HL-60 (cell line): Measurements from ENCODE around the gene TCEA2.

Experiments
- POLR2AphosphoS5 ChIP-seq: IDR thresholded peaks from 2 replicates; pipeline ENCODE4 v1.6.1; 2012; ENCODE audit warnings: low read depth
- TF ChIP-seq, protein P1 (sequence below): IDR thresholded peaks from one replicate; pipeline ENCODE4 v1.5.1; 2011; ENCODE audit warnings: low read length, control low read depth, inconsistent platforms; ENCODE audit not compliant: insufficient read depth

DNA sequence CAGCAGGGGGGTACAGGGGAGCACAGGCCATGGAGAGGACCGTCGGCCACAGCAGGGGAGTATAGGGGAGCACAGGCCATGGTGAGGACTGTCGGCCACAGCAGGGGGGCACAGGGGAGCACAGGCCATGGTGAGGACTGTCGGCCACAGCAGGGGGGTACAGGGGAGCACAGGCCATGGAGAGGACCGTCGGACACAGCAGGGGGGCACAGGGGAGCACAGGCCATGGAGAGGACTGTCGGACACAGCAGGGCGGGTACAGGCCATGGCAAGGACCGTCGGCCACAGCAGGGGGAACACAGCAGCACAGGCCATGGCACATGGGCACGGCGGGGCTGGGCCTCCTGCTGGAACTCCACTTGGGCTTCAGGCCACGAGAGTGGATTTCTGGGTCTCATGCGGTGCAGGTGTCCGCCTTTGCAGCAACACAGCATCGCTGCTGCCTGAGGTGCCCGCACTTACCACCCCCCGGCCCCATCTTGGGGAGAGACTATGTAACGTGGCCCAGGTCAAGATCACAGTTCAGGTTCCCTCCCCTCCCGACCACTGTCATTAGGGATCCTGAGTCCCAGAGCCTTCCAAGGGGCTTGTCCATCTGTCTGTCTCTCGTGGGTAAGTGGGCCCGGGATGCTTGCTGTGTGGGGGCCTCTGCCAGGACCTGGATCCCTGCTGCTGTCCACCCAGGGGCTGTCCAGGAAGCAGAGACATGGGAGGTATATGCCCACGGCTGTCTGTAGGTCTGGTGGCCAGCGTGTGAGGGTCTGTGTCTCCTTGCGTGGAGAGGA, 41.9 kb downstream of the TCEA2 start:
- TF ChIP-seq, protein P1, sequence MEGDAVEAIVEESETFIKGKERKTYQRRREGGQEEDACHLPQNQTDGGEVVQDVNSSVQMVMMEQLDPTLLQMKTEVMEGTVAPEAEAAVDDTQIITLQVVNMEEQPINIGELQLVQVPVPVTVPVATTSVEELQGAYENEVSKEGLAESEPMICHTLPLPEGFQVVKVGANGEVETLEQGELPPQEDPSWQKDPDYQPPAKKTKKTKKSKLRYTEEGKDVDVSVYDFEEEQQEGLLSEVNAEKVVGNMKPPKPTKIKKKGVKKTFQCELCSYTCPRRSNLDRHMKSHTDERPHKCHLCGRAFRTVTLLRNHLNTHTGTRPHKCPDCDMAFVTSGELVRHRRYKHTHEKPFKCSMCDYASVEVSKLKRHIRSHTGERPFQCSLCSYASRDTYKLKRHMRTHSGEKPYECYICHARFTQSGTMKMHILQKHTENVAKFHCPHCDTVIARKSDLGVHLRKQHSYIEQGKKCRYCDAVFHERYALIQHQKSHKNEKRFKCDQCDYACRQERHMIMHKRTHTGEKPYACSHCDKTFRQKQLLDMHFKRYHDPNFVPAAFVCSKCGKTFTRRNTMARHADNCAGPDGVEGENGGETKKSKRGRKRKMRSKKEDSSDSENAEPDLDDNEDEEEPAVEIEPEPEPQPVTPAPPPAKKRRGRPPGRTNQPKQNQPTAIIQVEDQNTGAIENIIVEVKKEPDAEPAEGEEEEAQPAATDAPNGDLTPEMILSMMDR = no peak
- no peak for TF ChIP-seq POLR2AphosphoS5
